Glutamatergic neuron (in vitro differentiated cells): ENCODE data around the gene RASAL2. TPM values are rescaled to one million over a fixed set of nuclear protein-coding genes. Genes with fewer than 3 reads are reported as not detected.

ENCODE experiments used
- DNase-seq: peaks from one replicate; pipeline ENCODE4 v3.0.0; 2022
- H3K27ac Mint-ChIP-seq: one replicate; pipeline ENCODE4 v1.8.0; 2020; ENCODE audit warnings: mild to moderate bottlenecking, mixed read lengths, inconsistent platforms; ENCODE audit not compliant: unreplicated experiment
- H3K27me3 Mint-ChIP-seq: one replicate; pipeline ENCODE4 v1.8.0; 2020; ENCODE audit warnings: mild to moderate bottlenecking, moderate library complexity, mixed read lengths, inconsistent platforms; ENCODE audit not compliant: unreplicated experiment
- H3K36me3 Mint-ChIP-seq: one replicate; pipeline ENCODE4 v1.8.0; 2020; ENCODE audit warnings: mild to moderate bottlenecking, mixed read lengths, inconsistent platforms; ENCODE audit not compliant: unreplicated experiment
- H3K4me1 Mint-ChIP-seq: one replicate; pipeline ENCODE4 v1.8.0; 2020; ENCODE audit warnings: mild to moderate bottlenecking, low read depth, mixed read lengths, inconsistent platforms; ENCODE audit not compliant: unreplicated experiment
- H3K4me3 Mint-ChIP-seq: one replicate; pipeline ENCODE4 v1.8.0; 2020; ENCODE audit warnings: mild to moderate bottlenecking, mixed read lengths, inconsistent platforms; ENCODE audit not compliant: unreplicated experiment
- H3K9me3 Mint-ChIP-seq: one replicate; pipeline ENCODE4 v1.8.0; 2020; ENCODE audit warnings: mild to moderate bottlenecking, moderate library complexity, mixed read lengths, inconsistent platforms; ENCODE audit not compliant: unreplicated experiment
- total RNA-seq: library from RNA; stranded (reverse); fragmentation: NEBNext Ultra II Directional; extraction: Animal tissue kit (Norgen Biotek cat#: 25700); gene quantifications from one replicate; pipeline ENCODE4 v1.2.1, GENCODE V29; 2021; ENCODE audit not compliant: unreplicated experiment
- TF ChIP-seq, protein P1 (sequence below): fragments of 200-600 bp; sonication (generic); IDR thresholded peaks from one replicate; pipeline ENCODE4 v1.5.0; 2021; ENCODE audit not compliant: partially characterized antibody, unreplicated experiment

RASAL2 gene
- total RNA-seq, 1 donor from 2014 or later, result 12.4 TPM

- DNase-seq, result no peak
- Mint-ChIP-seq H3K36me3 (no peaks in the 10 kb centered on the region), H3K27me3 (no peaks in the 10 kb centered on the region), H3K4me3 (no peak overlapping the region), H3K9me3 (no peaks in the 10 kb centered on the region), H3K27ac (no peak overlapping the region), H3K4me1 (peaks cover 4% of the 10 kb centered on the region)
- TF ChIP-seq, protein P1, sequence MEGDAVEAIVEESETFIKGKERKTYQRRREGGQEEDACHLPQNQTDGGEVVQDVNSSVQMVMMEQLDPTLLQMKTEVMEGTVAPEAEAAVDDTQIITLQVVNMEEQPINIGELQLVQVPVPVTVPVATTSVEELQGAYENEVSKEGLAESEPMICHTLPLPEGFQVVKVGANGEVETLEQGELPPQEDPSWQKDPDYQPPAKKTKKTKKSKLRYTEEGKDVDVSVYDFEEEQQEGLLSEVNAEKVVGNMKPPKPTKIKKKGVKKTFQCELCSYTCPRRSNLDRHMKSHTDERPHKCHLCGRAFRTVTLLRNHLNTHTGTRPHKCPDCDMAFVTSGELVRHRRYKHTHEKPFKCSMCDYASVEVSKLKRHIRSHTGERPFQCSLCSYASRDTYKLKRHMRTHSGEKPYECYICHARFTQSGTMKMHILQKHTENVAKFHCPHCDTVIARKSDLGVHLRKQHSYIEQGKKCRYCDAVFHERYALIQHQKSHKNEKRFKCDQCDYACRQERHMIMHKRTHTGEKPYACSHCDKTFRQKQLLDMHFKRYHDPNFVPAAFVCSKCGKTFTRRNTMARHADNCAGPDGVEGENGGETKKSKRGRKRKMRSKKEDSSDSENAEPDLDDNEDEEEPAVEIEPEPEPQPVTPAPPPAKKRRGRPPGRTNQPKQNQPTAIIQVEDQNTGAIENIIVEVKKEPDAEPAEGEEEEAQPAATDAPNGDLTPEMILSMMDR, result no peak
Observed at GRCh38 chr1:178230881-178231409, 137.0 kb downstream of the RASAL2 start.

DNA sequence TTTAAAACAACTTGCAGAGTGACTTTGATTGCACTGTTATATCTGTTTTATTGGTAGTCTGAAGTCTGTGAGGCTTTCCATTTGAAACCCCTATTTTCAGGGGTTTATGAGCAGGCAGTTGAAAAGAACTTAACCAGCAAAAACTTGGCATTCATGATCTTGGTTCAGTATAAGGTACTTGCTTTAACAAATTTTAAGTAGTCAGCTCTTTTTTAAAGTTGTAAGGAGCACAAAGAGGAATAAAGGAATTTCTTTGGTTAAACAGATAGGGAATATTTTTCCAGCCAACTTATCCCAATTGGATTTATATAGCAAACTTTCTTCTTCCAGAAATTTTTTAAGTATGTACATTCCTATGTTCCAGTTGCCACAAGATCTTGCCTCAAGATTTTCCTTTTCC is 138.2 kb downstream of the RASAL2 start:
- Mint-ChIP-seq H3K27me3 (no peaks in the 10 kb centered on the region), H3K27ac (no peak overlapping the region), H3K4me1 (peaks cover 4% of the 10 kb centered on the region), H3K9me3 (no peaks in the 10 kb centered on the region), H3K4me3 (no peak overlapping the region), H3K36me3 (no peaks in the 10 kb centered on the region)
- no peak for DNase-seq
- TF ChIP-seq, protein P1, result no peak

DNA sequence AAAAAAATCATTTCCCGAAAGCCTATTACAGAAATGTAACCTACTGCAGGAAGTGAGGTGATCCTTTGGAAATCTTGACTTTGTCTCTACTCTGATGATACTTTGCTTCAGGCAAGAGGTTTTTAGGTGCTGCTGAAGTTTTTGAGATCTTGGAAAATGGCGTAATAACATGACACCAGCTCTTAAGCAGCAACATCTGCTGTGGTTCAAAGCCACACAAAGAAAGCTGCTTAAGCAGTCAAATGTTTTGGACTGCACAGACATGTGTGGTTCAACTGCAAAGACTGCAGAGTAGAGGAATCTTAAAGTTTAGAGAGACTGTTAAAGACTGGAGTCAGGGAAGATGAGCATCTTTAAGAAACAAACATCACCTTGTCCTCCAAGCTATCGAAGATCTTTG is 139.0 kb downstream of the RASAL2 start:
- Mint-ChIP-seq H3K4me1 (peaks cover 4% of the 10 kb centered on the region), H3K27ac (no peak overlapping the region), H3K27me3 (no peaks in the 10 kb centered on the region), H3K36me3 (no peaks in the 10 kb centered on the region), H3K4me3 (no peak overlapping the region), H3K9me3 (no peaks in the 10 kb centered on the region)
- DNase-seq, result no peak
- TF ChIP-seq, protein P1, result no peak

DNA sequence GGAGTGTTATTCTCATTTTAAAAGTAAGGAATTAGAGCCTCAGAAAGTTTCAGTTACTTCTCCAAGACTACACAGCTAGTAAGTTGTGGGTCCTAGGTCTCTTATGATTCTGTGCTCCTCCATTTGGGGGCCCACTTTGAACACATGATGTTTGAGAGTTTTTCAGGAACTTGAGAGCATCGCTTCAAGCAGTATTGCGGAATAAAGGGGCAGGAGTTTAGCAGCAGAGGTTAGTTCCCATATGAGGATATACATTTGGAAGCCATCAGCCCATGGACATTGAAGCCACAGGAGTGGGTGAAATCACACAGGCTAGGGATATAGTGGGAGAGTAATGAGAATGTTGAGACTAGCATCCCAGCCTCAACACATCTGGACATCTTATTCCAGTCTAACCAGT is 143.2 kb downstream of the RASAL2 start:
- TF ChIP-seq, protein P1, result no peak

DNA sequence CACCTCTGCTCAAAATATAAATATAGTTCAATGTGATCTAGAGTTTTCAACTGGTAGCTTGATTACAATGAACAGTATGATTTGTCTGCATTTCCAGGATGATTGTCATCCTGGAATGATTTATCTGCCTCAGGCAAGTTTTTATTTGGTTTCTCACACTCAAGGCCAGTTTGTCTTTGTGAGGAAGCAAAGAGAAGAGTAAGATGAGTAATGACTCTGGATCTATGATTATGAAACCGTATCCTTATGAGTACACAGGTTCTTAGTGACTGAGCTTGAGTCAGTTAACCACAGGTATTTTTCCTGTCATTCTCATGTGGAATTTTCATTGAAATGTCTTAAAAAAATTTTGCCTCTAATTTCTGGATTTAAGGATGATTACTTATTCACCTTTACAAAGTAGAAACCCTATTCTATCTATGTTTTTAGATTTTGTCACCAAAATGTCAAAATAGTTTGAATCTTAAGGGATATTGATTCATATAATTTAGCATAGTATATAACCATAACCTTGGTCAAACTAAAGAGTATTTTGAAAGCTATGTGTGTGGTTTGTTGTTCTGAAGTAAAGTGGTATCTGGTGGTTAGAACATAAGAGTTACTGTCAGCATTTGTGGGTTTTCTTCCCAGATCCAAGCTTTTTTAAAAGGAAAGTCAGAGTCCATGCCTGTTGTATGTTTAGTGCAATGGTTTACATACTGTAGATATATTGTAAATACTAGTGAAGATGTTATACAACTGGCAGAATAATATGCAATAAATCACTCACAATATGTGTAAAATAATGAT is 145.0 kb downstream of the RASAL2 start:
- no peak for DNase-seq
- no peak overlapping the region for H3K4me3 Mint-ChIP-seq
- H3K4me1 Mint-ChIP-seq, result no peaks in the 10 kb centered on the region
- H3K9me3 Mint-ChIP-seq, result no peaks in the 10 kb centered on the region
- TF ChIP-seq, protein P1, result no peak
- no peaks in the 10 kb centered on the region for H3K27me3 Mint-ChIP-seq
- no peak overlapping the region for H3K27ac Mint-ChIP-seq
- H3K36me3 Mint-ChIP-seq, result no peaks in the 10 kb centered on the region

More for the DNA sequence above, 143.2 kb downstream of the RASAL2 start:
- Mint-ChIP-seq H3K4me1 (peaks cover 4% of the 10 kb centered on the region), H3K27ac (no peak overlapping the region), H3K27me3 (no peaks in the 10 kb centered on the region), H3K9me3 (no peaks in the 10 kb centered on the region), H3K4me3 (no peak overlapping the region), H3K36me3 (no peaks in the 10 kb centered on the region)
- no peak for DNase-seq
